ENCODE measurements around the gene WDR55. TPM values are rescaled to one million over a fixed set of nuclear protein-coding genes. Genes with fewer than 3 reads are reported as not detected.
"Not testable (repeated sequence)": the region's sequence is repeated elsewhere in the genome, so short reads cannot be mapped to it uniquely, and the experiment has no call there.

WDR55 gene
- total RNA-seq, 1 donor from 2014 or later = 26.3 TPM

DNA sequence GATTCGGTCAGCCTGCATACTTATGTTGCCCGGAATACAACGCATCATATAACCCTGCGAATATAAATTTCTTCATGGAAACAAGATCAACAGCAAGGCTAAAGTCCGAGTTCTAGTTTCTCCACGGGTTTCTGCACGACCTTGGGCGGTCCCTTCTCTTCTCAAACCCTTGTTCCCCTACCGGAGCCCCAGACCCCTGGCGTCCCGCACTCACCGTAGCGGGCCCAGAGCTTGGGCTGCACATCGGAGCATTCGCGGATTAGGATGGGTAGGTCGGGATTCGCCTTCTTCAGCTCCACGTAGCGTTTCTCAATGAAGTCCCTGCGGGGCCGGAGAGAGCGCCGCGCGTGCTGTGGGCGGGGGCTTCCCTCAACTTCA is 17.7 kb upstream of the WDR55 start:
- no peak for DNase-seq (ENCODE audit: low spot score)

DNA sequence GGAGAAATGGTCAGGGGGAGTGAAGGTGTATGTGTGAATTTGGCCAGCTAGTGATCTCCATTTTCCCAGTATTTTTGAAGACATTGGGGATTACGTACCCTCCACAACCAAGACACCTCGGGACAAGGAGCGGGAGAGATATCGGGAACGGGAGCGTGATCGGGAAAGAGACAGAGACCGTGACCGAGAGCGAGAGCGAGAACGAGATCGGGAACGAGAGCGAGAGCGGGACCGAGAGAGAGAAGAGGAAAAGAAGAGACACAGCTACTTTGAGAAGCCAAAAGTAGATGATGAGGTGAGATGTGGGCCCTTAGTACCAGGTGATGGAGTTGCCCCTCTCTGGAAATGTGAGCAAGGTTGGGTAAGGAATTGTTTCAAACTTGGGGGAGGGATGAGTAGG is 5.8 kb upstream of the WDR55 start:
- no peak for DNase-seq (ENCODE audit: low spot score)

- not testable (repeated sequence) for DNase-seq (ENCODE audit: low spot score)
Measured at GRCh38 chr5:140660371-140660770, 4.3 kb upstream of the WDR55 start.

GRCh38 chr5:140664030-140664358 is 710 bp upstream of the WDR55 start:
- no peak for DNase-seq (ENCODE audit: low spot score)

- not testable (repeated sequence) for DNase-seq (ENCODE audit: low spot score)
Measured at GRCh38 chr5:140671035-140671434, 6.3 kb downstream of the WDR55 start.

DNA sequence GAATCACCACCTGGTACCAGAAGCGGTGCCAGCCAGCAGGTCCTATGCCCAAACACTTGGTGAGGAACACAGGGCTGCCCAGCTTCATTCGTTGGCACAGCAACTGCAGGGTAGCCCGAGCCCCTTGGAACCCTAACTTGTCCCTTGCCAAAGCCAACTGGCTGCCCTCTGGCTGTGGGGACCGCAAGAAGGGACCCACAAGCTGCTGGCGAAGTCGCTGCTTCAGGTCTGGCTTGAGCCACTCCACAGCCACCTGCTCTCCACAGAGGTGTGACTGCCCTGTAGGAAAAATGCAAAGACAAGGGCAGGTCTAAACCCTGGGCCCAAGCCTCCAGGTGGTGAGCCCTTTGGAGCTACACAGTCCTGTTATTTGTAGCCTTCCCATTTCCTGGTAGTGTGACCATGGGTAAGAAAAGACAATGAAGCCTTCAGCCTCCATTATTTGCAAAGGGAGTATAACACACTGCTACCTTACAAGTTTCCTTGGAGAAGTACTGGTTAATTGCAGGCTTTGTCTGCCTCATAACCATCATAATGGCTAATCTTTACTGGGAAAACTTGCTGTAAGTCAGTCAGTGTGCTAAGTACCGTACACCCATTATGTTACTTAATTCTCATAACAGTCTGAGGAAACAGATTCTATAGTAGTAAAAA is 6.9 kb downstream of the WDR55 start:
- no peak for DNase-seq (ENCODE audit: low spot score)

DNA sequence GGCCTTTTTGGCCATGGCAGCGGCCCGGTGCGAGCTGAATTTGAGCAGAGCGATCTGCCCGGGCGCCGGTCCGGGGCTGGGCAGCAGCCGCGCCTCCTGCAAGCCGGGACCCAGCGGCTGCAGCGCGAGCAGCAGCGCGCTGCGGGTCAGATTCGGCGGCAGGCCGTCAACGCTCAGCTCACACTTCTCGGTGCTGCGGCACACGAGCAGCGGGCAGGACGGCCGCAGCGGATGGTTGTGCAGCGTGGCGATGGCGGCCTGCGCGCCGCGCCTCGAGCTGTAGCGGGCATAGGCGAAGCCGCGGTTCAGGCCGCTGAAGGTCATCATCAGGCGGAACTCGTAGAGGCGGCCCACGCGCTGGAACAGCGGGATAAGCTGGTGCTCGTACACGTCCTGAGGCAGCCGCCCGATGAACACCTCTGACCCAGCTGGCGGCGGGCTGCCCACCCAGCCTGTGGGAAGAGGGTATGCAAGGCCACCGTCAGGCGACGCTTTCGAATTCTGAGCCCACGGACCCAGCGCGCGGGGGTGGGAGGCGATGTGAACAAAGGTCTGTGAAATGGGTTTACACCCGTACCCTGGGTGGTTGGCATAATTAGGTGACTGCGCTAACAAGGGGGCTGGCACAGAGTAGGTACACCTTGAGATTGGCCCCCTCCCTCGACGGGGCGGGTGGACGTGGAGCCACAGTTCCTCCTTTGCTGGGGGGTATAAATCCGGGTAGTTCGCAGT is 7.9 kb downstream of the WDR55 start:
- DNase-seq (ENCODE audit: low spot score) = no peak

DNA sequence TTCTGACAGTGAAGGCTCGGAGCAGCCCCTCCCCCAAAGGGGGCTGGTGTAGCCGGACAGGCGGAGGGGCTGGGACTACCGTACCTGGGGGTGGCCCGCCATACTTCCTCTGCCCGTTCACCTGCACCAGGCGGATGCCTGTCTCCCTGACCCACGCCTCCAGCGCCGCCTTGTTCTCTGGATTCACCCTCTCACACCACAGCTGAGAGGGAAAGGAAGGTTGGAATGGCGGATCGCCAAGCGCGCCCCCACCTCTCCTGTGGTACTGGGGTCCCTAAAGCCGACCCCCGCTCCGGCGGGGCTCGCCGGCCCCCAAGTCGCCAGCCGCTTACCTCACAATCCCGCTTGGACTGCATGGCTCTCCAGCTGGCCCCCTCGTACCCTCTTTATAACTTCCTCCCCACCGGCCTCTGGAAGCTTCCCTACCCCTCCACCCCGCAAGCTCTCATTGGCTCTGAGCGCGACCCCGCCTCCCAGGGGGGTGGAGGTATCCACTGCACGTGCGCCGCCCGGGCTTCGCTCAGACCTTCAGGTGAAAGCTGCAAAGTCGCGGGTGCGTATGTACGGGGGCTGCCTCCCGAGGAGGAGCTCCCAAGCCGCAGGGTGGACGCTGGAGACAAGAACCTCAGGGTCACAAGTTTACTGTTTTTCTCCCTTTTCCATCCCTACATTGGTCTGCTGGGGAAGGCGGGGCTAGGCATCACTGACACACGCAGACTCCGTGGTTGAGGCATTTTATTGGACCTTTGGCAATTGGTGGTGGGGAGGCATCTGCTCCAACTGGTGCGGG is 8.7 kb downstream of the WDR55 start, which contains the start of gene DND1:
DND1 (minus strand) TSS at position 390 of the 790 bp plus-strand sequence; CDS start at position 356, 34 bp downstream.
- no peak for DNase-seq (ENCODE audit: low spot score)

DNA sequence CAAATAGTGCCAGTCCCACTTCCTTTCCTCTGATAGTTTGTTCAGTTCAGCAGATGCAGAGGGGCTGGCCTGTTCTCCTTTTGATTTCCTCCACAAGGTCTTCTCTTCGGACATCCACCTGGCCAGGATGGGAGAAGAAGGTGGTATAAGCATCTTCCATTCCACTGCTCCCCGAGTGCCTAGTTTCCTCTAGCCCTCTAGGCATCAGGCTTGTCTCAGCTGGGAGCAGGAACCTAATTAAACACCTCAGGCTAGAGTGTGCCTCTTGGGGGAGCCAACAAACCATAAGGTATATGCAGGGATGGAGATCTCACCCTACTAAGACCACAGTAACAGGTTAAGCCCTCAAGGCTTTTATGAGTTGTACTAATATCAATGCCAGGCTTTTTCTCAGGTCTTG is 9.5 kb downstream of the WDR55 start:
- no peak for DNase-seq (ENCODE audit: low spot score)

DNA sequence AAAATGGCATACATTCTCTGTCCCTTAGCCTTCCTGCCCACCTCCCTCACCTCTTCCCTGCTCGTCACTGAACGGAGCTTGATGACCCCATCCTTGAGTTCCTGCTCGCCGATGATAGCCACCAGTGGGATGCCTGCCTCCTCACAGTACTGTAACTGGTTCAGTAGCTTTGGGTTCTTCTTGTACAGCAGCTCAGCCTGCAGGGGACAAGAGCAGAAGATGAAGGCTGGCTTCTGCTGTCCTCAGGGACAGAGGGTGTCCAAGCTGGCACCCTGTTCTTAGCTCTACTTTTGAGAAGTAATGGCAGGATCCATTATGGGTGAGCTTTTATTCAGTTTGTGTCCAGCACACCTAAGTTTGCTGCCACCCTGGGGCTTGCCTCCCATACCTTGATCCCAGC is 9.9 kb downstream of the WDR55 start:
- DNase-seq (ENCODE audit: low spot score) = no peak

DNA sequence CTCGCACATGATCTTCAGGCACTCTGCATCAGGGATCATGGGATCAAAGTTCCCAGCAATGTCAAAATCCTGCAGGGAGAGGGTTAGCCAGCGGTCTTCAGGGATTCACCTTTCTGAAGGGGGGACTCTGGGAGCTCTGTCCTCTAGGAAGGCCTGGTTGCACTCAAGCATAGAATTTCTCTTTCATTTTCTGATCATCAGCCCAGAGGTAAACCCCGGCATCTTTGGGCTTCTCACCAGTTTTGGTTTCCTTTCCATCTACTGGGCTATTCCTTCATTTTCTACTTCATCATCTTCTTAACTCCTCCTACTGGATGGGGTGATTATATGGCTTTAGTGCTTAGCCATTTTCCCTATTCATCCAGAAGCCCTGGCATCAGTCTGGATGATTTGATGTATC is 13.2 kb downstream of the WDR55 start:
- no peak for DNase-seq (ENCODE audit: low spot score)

GRCh38 chr5:140678993-140679392 is 14.3 kb downstream of the WDR55 start:
- no peak for DNase-seq (ENCODE audit: low spot score)

DNA sequence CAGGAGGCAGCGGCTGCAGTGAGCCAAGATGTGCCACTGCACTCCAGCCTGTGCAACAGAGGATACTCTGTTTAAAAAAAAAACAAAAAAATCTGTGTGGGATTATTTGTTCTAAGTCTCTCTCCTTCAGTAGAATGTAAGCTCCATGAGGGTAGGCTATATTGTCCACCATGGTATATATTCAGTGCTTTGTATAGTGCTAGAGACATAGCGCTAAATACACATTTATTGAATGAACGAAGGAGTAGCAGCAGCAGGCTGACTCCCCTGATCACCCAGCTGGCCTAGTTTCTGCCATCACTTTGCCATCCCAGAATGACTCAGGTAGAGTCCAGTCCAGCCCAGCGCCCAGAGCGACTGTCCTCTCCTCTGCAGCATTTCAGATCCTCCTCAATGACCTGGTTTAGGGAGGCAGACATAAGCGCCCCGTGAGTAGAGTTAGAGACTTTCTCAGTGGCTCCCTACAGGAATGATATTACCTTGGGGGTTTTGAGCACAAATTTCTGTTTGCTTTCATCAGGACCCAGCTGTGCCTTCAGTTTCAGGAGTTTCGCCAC is 25.8 kb downstream of the WDR55 start:
- DNase-seq (ENCODE audit: low spot score) = peak; percentile 30

DNA sequence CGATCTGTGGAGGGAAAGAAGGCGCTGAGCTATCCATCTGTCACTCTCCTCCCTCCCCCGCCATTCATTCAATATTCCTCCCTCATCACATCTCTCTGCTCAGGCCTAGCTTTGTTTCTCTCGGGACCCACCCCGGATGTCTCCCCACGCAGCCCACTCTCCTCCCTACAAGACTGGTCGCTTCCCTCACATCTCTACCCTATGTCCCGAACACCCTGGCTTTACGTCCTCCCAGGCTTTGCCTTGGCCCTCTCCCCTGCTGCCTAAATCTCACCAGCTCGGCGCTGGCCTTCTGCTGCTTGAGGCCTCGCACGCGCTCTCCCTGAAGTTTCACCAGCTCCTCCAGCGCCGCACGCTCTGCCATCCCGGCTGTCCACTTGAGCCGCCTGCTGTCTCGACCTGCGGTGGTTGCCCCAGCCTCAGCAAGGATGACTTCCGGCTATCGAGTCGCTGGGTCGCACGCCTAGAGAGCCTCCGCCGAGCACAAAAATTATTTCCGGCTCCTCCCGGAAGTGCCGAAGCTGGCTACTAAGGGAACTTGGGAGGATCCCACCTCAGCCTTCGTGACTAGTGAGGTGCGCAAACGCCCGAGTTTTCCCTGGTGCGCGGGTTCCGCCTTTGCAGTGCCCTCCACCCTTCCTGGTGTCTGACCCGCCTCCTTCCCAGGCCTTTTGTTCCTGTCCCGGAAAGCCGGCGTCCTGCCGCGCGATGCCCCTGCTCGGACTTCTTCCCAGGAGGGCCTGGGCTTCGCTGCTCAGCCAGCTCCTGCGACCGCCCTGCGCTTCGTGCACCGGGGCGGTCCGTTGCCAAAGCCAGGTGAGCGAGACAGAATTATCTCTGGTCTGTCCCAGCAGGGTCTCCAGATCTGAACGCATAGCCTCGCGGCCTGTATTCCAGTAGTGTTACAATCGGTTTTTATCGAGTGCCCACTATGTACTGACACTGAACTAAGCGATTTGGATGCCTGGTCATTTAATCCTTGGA is 26.5 kb downstream of the WDR55 start, which contains the start of the genes HARS1 and HARS2:
HARS1 (minus strand) TSS at position 430 of the 984 bp plus-strand sequence; CDS start at position 364, 66 bp downstream.
HARS2 (plus strand) TSS at position 515 of the 984 bp plus-strand sequence; CDS start at position 709, 194 bp downstream.
- DNase-seq (ENCODE audit: low spot score) = peak; percentile 92

GRCh38 chr5:140694276-140694675 is 29.6 kb downstream of the WDR55 start:
- DNase-seq (ENCODE audit: low spot score) = no peak

DNA sequence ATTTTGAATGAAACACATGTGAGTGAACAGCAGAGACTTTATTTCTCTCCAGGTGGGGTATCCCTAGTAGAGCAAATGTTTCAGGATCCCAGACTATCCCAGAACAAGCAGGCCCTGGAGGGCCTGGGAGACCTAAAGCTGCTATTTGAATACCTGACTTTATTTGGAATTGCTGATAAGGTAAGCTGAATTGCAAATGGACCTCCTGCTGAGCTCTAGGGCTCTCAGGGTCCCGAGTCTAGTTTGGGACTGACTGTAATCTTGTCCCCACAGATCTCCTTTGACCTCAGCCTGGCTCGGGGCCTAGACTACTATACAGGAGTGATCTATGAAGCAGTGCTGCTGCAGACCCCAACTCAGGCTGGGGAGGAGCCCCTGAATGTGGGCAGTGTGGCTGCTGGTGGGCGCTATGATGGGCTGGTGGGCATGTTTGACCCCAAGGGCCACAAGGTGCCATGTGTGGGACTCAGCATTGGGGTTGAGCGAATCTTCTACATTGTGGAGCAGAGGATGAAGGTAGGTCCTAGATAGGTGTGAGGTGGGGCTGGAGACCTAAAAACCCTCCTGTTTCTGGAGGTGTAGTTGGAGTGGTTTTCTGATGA is 32.3 kb downstream of the WDR55 start:
- DNase-seq (ENCODE audit: low spot score) = no peak

GRCh38 chr5:140700177-140701144 is 35.8 kb downstream of the WDR55 start, which contains the start of gene ZMAT2:
Gene ZMAT2 (plus strand): TSS chr5:140700447. CDS start chr5:140700461, 14 bp downstream.
- peak; percentile 95 for DNase-seq (ENCODE audit: low spot score)

GRCh38 chr5:140707812-140708211 is 43.1 kb downstream of the WDR55 start:
- DNase-seq (ENCODE audit: low spot score) = no peak

DNA sequence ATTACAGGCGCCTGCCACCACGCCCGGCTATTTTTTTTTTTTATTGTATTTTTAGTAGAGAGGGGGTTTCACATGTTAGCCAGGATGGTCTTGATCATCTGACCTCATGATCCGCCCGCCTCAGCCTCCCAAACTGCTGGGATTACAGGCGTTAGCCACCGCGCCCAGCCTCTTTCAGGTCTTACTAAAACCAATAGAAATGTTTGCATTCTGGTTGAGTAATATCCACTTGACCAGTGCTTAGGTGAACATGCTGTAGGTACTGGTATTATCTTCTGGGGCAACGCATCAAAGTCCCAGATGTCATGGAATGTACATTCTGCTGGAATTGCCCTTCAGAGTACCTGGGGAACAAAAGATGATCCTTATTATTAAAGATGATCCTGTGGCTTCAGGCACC is 44.1 kb downstream of the WDR55 start:
- DNase-seq (ENCODE audit: low spot score) = not testable (repeated sequence)
